Stomach (tissue), 4 donors: ENCODE measurements around the gene CLIC3.

ENCODE experiments used
- EP300 ChIP-seq: sonication (generic); formaldehyde crosslinking; IDR thresholded peaks from one replicate; pipeline ENCODE4 v1.6.1; 2017; ENCODE audit warnings: antibody characterized with exemption
- POLR2AphosphoS5 ChIP-seq, 3 donors: sonication (generic); formaldehyde crosslinking; IDR thresholded peaks; one replicate each; pipeline ENCODE4 v1.6.1; 2016; ENCODE audit warnings: antibody characterized with exemption in 3 of 3
- TF ChIP-seq, protein P1 (sequence below), 7 experiments: fragments of 450-650 bp in 4 of 7; fragments of 200-600 bp in 3 of 7; sonication (generic) in 3 of 7; IDR thresholded peaks; one replicate each; pipeline ENCODE4 v1.5.1; 2016 to 2019; ENCODE audit warnings: antibody characterized with exemption in 7 of 7, control low read depth in 2 of 7, mild to moderate bottlenecking in 1 of 7

DNA sequence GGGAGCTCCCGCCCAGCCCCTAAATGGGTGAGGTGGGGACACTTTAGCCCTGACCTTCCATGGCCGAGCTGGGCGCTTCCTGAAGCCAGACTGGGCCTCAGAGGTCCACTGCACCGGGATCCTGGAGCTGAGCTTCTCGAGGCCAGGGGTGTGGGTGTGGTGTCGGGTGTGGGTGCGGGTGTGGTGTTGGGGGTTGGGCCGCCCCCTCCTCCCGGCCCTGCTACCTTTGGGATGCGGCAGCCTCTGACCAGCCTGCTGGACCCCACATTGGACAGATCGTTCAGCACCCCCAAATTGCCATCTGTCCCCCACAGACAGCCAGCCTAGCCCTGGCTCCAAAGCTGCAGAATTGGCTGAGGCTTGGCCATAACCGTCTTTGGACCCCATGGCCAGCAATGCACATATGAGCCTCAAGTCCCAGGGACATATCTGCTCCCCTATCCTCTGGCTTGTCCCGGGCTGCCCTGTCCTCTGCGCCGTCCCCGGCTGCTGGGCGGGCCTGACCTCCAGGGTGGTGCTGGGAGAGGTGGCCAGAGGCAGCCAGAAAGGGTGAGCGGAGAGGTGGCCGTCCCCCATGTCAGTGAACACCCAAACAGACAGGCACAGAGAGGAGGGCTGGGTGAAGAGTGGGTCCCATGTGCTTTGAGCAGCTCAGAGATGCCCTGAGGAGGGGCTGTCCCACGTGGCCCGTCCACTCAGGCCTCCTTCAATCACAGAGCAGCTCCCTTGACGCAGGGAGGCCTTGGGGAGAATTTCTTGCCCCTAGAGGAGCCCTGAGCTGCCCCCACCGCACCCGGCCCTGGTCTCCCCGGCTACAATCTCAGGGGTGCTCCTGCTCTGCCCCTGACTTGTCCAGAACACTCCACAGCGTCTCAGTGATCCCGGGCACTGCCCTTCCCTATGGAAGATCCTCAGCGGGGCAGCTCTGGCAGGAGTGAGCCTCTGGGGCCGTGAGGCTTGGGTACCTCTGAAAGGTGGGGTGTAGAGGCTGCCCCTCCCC lies 22.4 kb downstream of the CLIC3 start:
- TF ChIP-seq, protein P1, sequence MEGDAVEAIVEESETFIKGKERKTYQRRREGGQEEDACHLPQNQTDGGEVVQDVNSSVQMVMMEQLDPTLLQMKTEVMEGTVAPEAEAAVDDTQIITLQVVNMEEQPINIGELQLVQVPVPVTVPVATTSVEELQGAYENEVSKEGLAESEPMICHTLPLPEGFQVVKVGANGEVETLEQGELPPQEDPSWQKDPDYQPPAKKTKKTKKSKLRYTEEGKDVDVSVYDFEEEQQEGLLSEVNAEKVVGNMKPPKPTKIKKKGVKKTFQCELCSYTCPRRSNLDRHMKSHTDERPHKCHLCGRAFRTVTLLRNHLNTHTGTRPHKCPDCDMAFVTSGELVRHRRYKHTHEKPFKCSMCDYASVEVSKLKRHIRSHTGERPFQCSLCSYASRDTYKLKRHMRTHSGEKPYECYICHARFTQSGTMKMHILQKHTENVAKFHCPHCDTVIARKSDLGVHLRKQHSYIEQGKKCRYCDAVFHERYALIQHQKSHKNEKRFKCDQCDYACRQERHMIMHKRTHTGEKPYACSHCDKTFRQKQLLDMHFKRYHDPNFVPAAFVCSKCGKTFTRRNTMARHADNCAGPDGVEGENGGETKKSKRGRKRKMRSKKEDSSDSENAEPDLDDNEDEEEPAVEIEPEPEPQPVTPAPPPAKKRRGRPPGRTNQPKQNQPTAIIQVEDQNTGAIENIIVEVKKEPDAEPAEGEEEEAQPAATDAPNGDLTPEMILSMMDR (IDR thresholded peaks at IDR 0.05) = no peak
- no peak for TF ChIP-seq POLR2AphosphoS5 (IDR thresholded peaks at IDR 0.05)
- no peak for TF ChIP-seq EP300
